Endothelial cell of umbilical vein (primary cell): ENCODE data around the gene GSTO1. TPM values are rescaled to one million over a fixed set of nuclear protein-coding genes. Genes with fewer than 3 reads are reported as not detected.

Source experiments
- BruUV-seq: library from RNA; stranded (reverse); fragments of 400-500 nt; replicated peaks from 2 replicates; lab custom pipeline; 2021; lab: Mats Ljungman, UMichigan
- CTCF ChIA-PET: fragments of 300-600, 350-600 bp; sonication (Branson Sonifier 250); formaldehyde crosslinking; loops from one replicate; lab custom pipeline; 2021; ENCODE audit warnings: antibody characterized with exemption, inconsistent platforms; lab: Charles Lee
- POLR2A ChIA-PET: fragments of 300-600, 350-600 bp; sonication (Branson Sonifier 250); formaldehyde crosslinking; loops from one replicate; lab custom pipeline; 2021; ENCODE audit warnings: antibody characterized with exemption, inconsistent platforms; lab: Charles Lee
- DNase-seq: peaks from one replicate; pipeline ENCODE4 v3.0.0-alpha.2; 2011; ENCODE audit warnings: low read depth, low spot score
- FAIRE-seq: peaks from 2 replicates; lab custom pipeline; 2011; peaks lifted over from hg19 to GRCh38; lab: Jason Lieb, UNC
- H2AFZ ChIP-seq: 2 replicates; pipeline ENCODE4 v1.6.0; 2012; ENCODE audit warnings: low read depth, low read length, control low read depth, inconsistent platforms
- H3K27ac ChIP-seq: 2 replicates; pipeline ENCODE4 v1.5.1; 2011; ENCODE audit warnings: low read depth, mild to moderate bottlenecking, control low read depth, low read length, moderate library complexity; ENCODE audit not compliant: insufficient read depth
- H3K27me3 ChIP-seq, 2 experiments: 2 replicates each; pipeline versions ENCODE4 v1.6.0 to v1.6.1; 2011; ENCODE audit warnings: low read length in 2 of 2, mixed read lengths in 1 of 2; ENCODE audit not compliant: control insufficient read depth in 2 of 2, insufficient read depth in 2 of 2
- H3K36me3 ChIP-seq, 2 experiments: 2 replicates in 1 of 2; 3 replicates in 1 of 2; pipeline ENCODE4 v1.5.1; 2011; ENCODE audit warnings: low read length in 2 of 2, mild to moderate bottlenecking in 1 of 2, moderate library complexity in 1 of 2; ENCODE audit not compliant: control insufficient read depth in 2 of 2, insufficient read depth in 2 of 2; ENCODE audit errors: extremely low read depth in 1 of 2
- H3K4me1 ChIP-seq: 3 replicates; pipeline ENCODE4 v1.5.1; 2011; ENCODE audit warnings: mild to moderate bottlenecking, low read length; ENCODE audit not compliant: control insufficient read depth, insufficient read depth; ENCODE audit errors: extremely low read depth
- H3K4me2 ChIP-seq: 2 replicates; pipeline ENCODE4 v1.6.1; 2011; ENCODE audit warnings: low read length, control low read depth, mixed read lengths; ENCODE audit not compliant: insufficient read depth
- H3K4me3 ChIP-seq, 3 experiments: fragments of 200-600 bp in 1 of 3; sonication (generic), shearing (Covaris generic) in 1 of 3; replicated peaks in 1 of 3; 2 replicates each; pipeline ENCODE4 v1.5.1; 2011 to 2016; ENCODE audit warnings: control low read depth in 3 of 3, low read length in 3 of 3, mild to moderate bottlenecking in 2 of 3, inconsistent platforms in 1 of 3, low read depth in 1 of 3, moderate library complexity in 1 of 3; ENCODE audit not compliant: insufficient read depth in 1 of 3
- H3K79me2 ChIP-seq: 2 replicates; pipeline ENCODE4 v1.6.0; 2012; ENCODE audit warnings: low read length, inconsistent platforms; ENCODE audit not compliant: control insufficient read depth, insufficient read depth
- H3K9ac ChIP-seq: replicated peaks from 2 replicates; pipeline ENCODE3; 2011; ENCODE audit warnings: low read length, control low read depth; ENCODE audit not compliant: insufficient read depth; ENCODE audit errors: extremely low read depth
- H3K9me1 ChIP-seq: replicated peaks from 3 replicates; pipeline ENCODE4 v1.6.0; 2011; ENCODE audit warnings: mild to moderate bottlenecking, low read length; ENCODE audit not compliant: control insufficient read depth, insufficient read depth; ENCODE audit errors: extremely low read depth
- H3K9me3 ChIP-seq: replicated peaks from 2 replicates; pipeline ENCODE4 v1.5.1; 2012; ENCODE audit warnings: low read length, inconsistent platforms; ENCODE audit not compliant: control insufficient read depth, insufficient read depth
- H4K20me1 ChIP-seq: replicated peaks from 2 replicates; pipeline ENCODE3; 2011; ENCODE audit warnings: mild to moderate bottlenecking, low read length; ENCODE audit not compliant: control insufficient read depth, insufficient read depth; ENCODE audit errors: extremely low read depth
- EZH2 ChIP-seq: IDR thresholded peaks from 2 replicates; pipeline ENCODE4 v1.6.1; 2012; ENCODE audit warnings: borderline replicate concordance, low read depth, mild to moderate bottlenecking, moderate library complexity, low read length, inconsistent platforms; ENCODE audit not compliant: severe bottlenecking
- FOS ChIP-seq: IDR thresholded peaks from 2 replicates; pipeline ENCODE4 v1.6.1; 2011; ENCODE audit warnings: mild to moderate bottlenecking, low read length, moderate library complexity, borderline replicate concordance; ENCODE audit not compliant: insufficient read depth
- GATA2 ChIP-seq: IDR thresholded peaks from 2 replicates; pipeline ENCODE4 v1.7.0; 2011; ENCODE audit warnings: low read depth, mild to moderate bottlenecking, moderate library complexity, mixed read lengths, low read length; ENCODE audit not compliant: insufficient read length, insufficient read depth
- JUN ChIP-seq: IDR thresholded peaks from 2 replicates; pipeline ENCODE4 v1.6.1; 2011; ENCODE audit warnings: borderline replicate concordance, low read depth; ENCODE audit not compliant: insufficient read length, insufficient read depth
- MAX ChIP-seq: IDR thresholded peaks from 2 replicates; pipeline ENCODE4 v1.6.1; 2011; ENCODE audit not compliant: insufficient read depth, insufficient read length
- MYC ChIP-seq: IDR thresholded peaks from one replicate; pipeline ENCODE4 v1.6.1; 2011; ENCODE audit warnings: mild to moderate bottlenecking, low read depth, low read length
- POLR2A ChIP-seq: IDR thresholded peaks from 2 replicates; pipeline ENCODE4 v1.6.1; 2012; ENCODE audit warnings: low read depth, mild to moderate bottlenecking, control low read depth, low read length
- POLR2AphosphoS5 ChIP-seq: IDR thresholded peaks from 2 replicates; pipeline ENCODE4 v1.6.1; 2012; ENCODE audit warnings: low read depth, mild to moderate bottlenecking, control low read depth, low read length, moderate library complexity; ENCODE audit not compliant: insufficient read depth
- dilution Hi-C: fragments of 300-500 bp; cut with MboI; formaldehyde crosslinking; loops from one replicate; pipeline ENCODE4 v1.15.0; 2019; ENCODE audit warnings: low sequenced_read_pairs; ENCODE audit not compliant: extremely low pct_ligation_motif_present
- intact Hi-C: fragments of 100-400 bp; cut with micrococcal nuclease; formaldehyde crosslinking; loops from one replicate; pipeline ENCODE4 v1.10.0; 2022
- polyA plus RNA-seq, 4 experiments: library from polyadenylated mRNA; depleted of rRNA in 3 of 4; stranded (reverse) in 3 of 4; unstranded in 1 of 4; fragments of >200 nt; gene quantifications; 2 replicates each; pipeline versions ENCODE4 v1.2.1 to v1.2.3, GENCODE V29; 2011 to 2012; ENCODE audit warnings: missing spikeins in 1 of 4
- total RNA-seq: library from RNA; stranded (reverse); gene quantifications from 2 replicates; pipeline ENCODE4 v1.2.3, GENCODE V29; 2021
- TF ChIP-seq, protein P1 (sequence below), 2 donors: IDR thresholded peaks; 1 replicate in 1 of 2; 2 replicates in 1 of 2; pipeline ENCODE4 v1.5.1; 2011; ENCODE audit warnings: low read length in 2 of 2, mild to moderate bottlenecking in 2 of 2, moderate library complexity in 2 of 2, control low read depth in 1 of 2, inconsistent platforms in 1 of 2, low read depth in 1 of 2; ENCODE audit not compliant: insufficient read depth in 1 of 2; ENCODE audit errors: extremely low read depth in 1 of 2

The GSTO1 gene
- total and polyA plus RNA-seq, 2 donors (not counting 3 experiments of a cell fraction or from before 2014, with no cell fraction given): 124 to 211 TPM

DNA sequence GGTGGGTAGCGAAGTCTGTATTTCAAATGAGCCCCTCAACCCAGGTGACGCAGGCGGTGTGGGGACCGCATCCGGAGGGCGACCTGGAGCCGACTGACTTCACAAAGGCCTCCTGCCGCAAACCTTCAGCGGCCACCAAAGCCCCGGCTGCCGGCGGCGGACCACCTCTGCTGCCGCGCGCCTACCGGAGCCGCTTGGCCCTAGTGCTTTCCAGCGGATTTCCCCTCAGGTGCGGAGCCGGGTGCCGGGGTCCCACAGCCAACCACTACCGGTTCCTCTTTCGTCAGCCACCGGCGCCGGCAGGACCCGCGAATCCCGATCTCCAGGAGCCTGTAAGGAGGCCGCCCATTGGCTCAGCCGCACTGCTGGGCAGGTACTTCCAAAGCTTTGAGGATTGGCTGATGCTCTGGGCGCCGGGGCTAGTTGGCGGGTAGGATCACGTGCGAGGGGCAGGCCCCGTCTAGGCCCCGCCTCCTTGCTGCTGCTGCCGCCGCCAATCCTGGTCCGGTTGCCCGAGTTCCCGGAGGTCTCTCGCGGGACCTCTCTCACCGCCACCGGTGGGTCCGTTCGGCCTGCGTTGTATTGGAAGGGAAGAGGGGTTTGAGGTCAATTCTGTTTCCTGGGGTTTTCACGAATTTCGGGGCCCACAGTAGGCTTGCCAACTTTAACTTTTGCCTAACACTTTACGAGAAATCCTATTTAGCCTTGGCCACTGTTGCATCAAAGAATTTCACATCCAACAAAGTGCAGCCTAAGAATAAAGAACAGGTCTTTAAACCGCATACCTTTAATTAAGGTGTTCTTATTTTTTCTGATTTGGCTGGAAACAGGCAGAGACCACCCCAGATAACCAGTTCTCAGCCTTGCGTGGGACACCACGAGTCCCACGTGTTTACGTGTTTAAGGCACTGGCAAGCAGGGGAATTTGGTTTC is 14.3 kb downstream of the GSTO1 start, which contains the start of gene GSTO2:
Gene GSTO2 (plus strand): TSS at position 472 of the 933 bp plus-strand sequence. CDS start 5,732 bp downstream, outside the sequence.
- peaks cover 10% of the 10 kb centered on the region for H3K4me1 ChIP-seq
- TF ChIP-seq MYC (no peak), POLR2AphosphoS5 (peak; percentile 91), POLR2A (peak; percentile 82), FOS (no peak), EZH2 (no peak), MAX (peak; percentile 71), GATA2 (no peak), JUN (no peak)
- TF ChIP-seq, protein P1, sequence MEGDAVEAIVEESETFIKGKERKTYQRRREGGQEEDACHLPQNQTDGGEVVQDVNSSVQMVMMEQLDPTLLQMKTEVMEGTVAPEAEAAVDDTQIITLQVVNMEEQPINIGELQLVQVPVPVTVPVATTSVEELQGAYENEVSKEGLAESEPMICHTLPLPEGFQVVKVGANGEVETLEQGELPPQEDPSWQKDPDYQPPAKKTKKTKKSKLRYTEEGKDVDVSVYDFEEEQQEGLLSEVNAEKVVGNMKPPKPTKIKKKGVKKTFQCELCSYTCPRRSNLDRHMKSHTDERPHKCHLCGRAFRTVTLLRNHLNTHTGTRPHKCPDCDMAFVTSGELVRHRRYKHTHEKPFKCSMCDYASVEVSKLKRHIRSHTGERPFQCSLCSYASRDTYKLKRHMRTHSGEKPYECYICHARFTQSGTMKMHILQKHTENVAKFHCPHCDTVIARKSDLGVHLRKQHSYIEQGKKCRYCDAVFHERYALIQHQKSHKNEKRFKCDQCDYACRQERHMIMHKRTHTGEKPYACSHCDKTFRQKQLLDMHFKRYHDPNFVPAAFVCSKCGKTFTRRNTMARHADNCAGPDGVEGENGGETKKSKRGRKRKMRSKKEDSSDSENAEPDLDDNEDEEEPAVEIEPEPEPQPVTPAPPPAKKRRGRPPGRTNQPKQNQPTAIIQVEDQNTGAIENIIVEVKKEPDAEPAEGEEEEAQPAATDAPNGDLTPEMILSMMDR (IDR thresholded peaks at IDR 0.05; ENCODE audit: extremely low read depth in 1 of 2, insufficient read depth in 1 of 2, low read depth in 1 of 2, low read length in 2 of 2): no peak
- H3K9ac ChIP-seq: peak within 1 kb of the TSS; percentile 84
- H3K79me2 ChIP-seq: peaks cover 29% of the 10 kb centered on the region
- H3K27ac ChIP-seq: peak within 1 kb of the TSS; percentile 84
- H3K27me3 ChIP-seq: no peaks in the 10 kb centered on the region
- FAIRE-seq (peak; percentile 89), DNase-seq (peak; percentile 98)
- H4K20me1 ChIP-seq: no peaks in the 10 kb centered on the region
- dilution Hi-C loops: no loop called here
- H3K9me3 ChIP-seq: no peaks in the 10 kb centered on the region
- intact Hi-C loops: loop anchor here (1.0 kb wide), 1 partner anchor 9 kb away; no protein-coding TSS in a partner anchor
- H2AFZ ChIP-seq: peak within 1 kb of the TSS; percentile 45
- H3K4me3 ChIP-seq: peak within 1 kb of the TSS; percentile 47 to 83 (median 48)
- no peaks in the 10 kb centered on the region for H3K9me1 ChIP-seq
- ChIA-PET CTCF (interaction anchor here (0.9 to 1.0 kb wide), 2 partner anchors 14 to 84 kb away, joined by 3 to 4 read pairs; partner anchors contain the start of genes CFAP58 and GSTO1), POLR2A (interaction anchor here (0.5 to 2.2 kb wide), 2 partner anchors 13 to 68 kb away, joined by 8 to 9 read pairs; no protein-coding TSS in a partner anchor)
- H3K36me3 ChIP-seq: peaks cover 9 to 16% of the 10 kb centered on the region in 2 experiments
- peak within 1 kb of the TSS; percentile 83 for H3K4me2 ChIP-seq
- TSS peak; percentile 56 for BruUV-seq
